Mesenchymal stem cell (in vitro differentiated cells and primary cell): ENCODE results near the gene DNAJC5G.

Source experiments
- DNase-seq: peaks from one replicate; pipeline ENCODE4 v3.0.0-alpha.2; 2013
- H2AFZ ChIP-seq: one replicate; pipeline ENCODE4 v1.6.1; 2013; ENCODE audit warnings: low read depth, mild to moderate bottlenecking, control low read depth, inconsistent platforms, low read length, moderate library complexity
- H2AK5ac ChIP-seq: 2 replicates; pipeline ENCODE4 v1.6.1; 2013; ENCODE audit warnings: low read length, moderate library complexity, mild to moderate bottlenecking, inconsistent platforms; ENCODE audit not compliant: severe bottlenecking
- H2BK120ac ChIP-seq: one replicate; pipeline ENCODE4 v1.6.1; 2013; ENCODE audit warnings: low read depth, mild to moderate bottlenecking, inconsistent platforms, low read length, moderate library complexity
- H2BK12ac ChIP-seq, 2 experiments: one replicate each; pipeline ENCODE4 v1.6.1; 2013; ENCODE audit warnings: inconsistent platforms in 2 of 2, low read length in 2 of 2, mild to moderate bottlenecking in 2 of 2, moderate library complexity in 2 of 2, control low read depth in 1 of 2
- H2BK15ac ChIP-seq: one replicate; pipeline ENCODE4 v1.6.1; 2013; ENCODE audit warnings: mild to moderate bottlenecking, low read depth, inconsistent platforms; ENCODE audit not compliant: poor library complexity, severe bottlenecking
- H2BK5ac ChIP-seq: 2 replicates; pipeline ENCODE4 v1.6.1; 2013; ENCODE audit warnings: low read depth, mild to moderate bottlenecking, low read length, control low read depth, inconsistent platforms; ENCODE audit not compliant: poor library complexity, severe bottlenecking
- H3K14ac ChIP-seq, 2 experiments: one replicate each; pipeline ENCODE4 v1.6.1; 2013; ENCODE audit warnings: inconsistent platforms in 2 of 2, low read length in 2 of 2, control low read depth in 1 of 2, mild to moderate bottlenecking in 1 of 2, moderate library complexity in 1 of 2
- H3K18ac ChIP-seq, 2 experiments: one replicate each; pipeline ENCODE4 v1.6.1; 2013; ENCODE audit warnings: inconsistent platforms in 2 of 2, low read length in 2 of 2, control low read depth in 1 of 2, low read depth in 1 of 2, mild to moderate bottlenecking in 1 of 2
- H3K23ac ChIP-seq, 2 experiments: one replicate each; pipeline ENCODE4 v1.6.1; 2013; ENCODE audit warnings: inconsistent platforms in 2 of 2, low read length in 2 of 2, mild to moderate bottlenecking in 2 of 2, moderate library complexity in 2 of 2, control low read depth in 1 of 2
- H3K27ac ChIP-seq: 2 replicates; pipeline ENCODE4 v1.5.1; 2013; ENCODE audit warnings: mild to moderate bottlenecking, moderate library complexity, low read length, control low read depth, inconsistent platforms; ENCODE audit not compliant: poor library complexity, severe bottlenecking
- H3K27me3 ChIP-seq, 2 experiments: 2 replicates each; pipeline versions ENCODE4 v1.6.1 to v1.7.0; 2013; ENCODE audit warnings: low read length in 2 of 2, mild to moderate bottlenecking in 2 of 2, moderate library complexity in 2 of 2, control low read depth in 1 of 2, inconsistent platforms in 1 of 2; ENCODE audit not compliant: control insufficient read depth in 1 of 2, insufficient read depth in 1 of 2
- H3K36me3 ChIP-seq, 2 experiments: 2 replicates each; pipeline versions ENCODE4 v1.6.1 to v1.7.0; 2013; ENCODE audit warnings: low read length in 2 of 2, control low read depth in 1 of 2, inconsistent platforms in 1 of 2, low read depth in 1 of 2, mild to moderate bottlenecking in 1 of 2; ENCODE audit not compliant: insufficient read depth in 2 of 2, control insufficient read depth in 1 of 2
- H3K4ac ChIP-seq, 2 experiments: one replicate each; pipeline ENCODE4 v1.6.1; 2013; ENCODE audit warnings: inconsistent platforms in 2 of 2, low read length in 2 of 2, mild to moderate bottlenecking in 2 of 2, moderate library complexity in 2 of 2, control low read depth in 1 of 2, low read depth in 1 of 2
- H3K4me1 ChIP-seq: 2 replicates; pipeline ENCODE4 v1.6.1; 2013; ENCODE audit warnings: low read depth, low read length, control low read depth; ENCODE audit not compliant: control insufficient read depth, insufficient read depth
- H3K4me2 ChIP-seq: 2 replicates; pipeline ENCODE4 v1.6.1; 2013; ENCODE audit warnings: low read length, mild to moderate bottlenecking, inconsistent platforms; ENCODE audit not compliant: poor library complexity, severe bottlenecking
- H3K4me3 ChIP-seq, 2 experiments: 2 replicates each; pipeline versions ENCODE4 v1.5.1 to v1.7.0; 2013; ENCODE audit warnings: low read length in 2 of 2, mild to moderate bottlenecking in 2 of 2, control low read depth in 1 of 2, low read depth in 1 of 2; ENCODE audit not compliant: insufficient read depth in 1 of 2
- H3K79me1 ChIP-seq: replicated peaks from 2 replicates; pipeline ENCODE4 v1.6.1; 2013; ENCODE audit warnings: mild to moderate bottlenecking, control low read depth, low read length, inconsistent platforms; ENCODE audit not compliant: poor library complexity, severe bottlenecking
- H3K9ac ChIP-seq: 2 replicates; pipeline ENCODE4 v1.7.0; 2013; ENCODE audit warnings: mild to moderate bottlenecking, low read length, moderate library complexity
- H3K9me3 ChIP-seq: 2 replicates; pipeline ENCODE4 v1.7.0; 2013; ENCODE audit warnings: mild to moderate bottlenecking, low read length; ENCODE audit not compliant: control insufficient read depth
- H4K8ac ChIP-seq: one replicate; pipeline ENCODE4 v1.6.1; 2013; ENCODE audit warnings: inconsistent platforms, mild to moderate bottlenecking, low read length, moderate library complexity
- H4K91ac ChIP-seq: one replicate; pipeline ENCODE4 v1.6.1; 2013; ENCODE audit warnings: mild to moderate bottlenecking, low read length, inconsistent platforms
- WGBS: methylation state at CpG from one replicate; pipeline ENCODE4 v1.1.7; 2013; ENCODE audit warnings: mixed read lengths; 5-methylcytosine and 5-hydroxymethylcytosine counted together

The DNAJC5G gene

GRCh38 chr2:27306573-27307286, 31.5 kb downstream of the DNAJC5G start:
- peak overlapping the region in 1 of 2 experiments; percentile 18 for H3K4me3 ChIP-seq
- 6% methylated on average over 46 of the region's 51 CpGs for WGBS
- peaks cover 16% of the 10 kb centered on the region for H3K4me1 ChIP-seq
- H3K4me2 ChIP-seq, result no peak overlapping the region
- no peaks in the 10 kb centered on the region for H3K79me1 ChIP-seq
- no peak overlapping the region for H2BK5ac ChIP-seq
- no peak overlapping the region for H3K9ac ChIP-seq
- peaks cover 6% of the 10 kb centered on the region for H3K9me3 ChIP-seq
- H2BK15ac ChIP-seq, result no peak overlapping the region
- peaks cover 11 to 25% of the 10 kb centered on the region in 2 experiments for H3K36me3 ChIP-seq
- H3K27ac ChIP-seq, result no peak overlapping the region
- no peak overlapping the region for H3K4ac ChIP-seq
- DNase-seq, result no peak
- no peak overlapping the region for H2AFZ ChIP-seq
- H4K91ac ChIP-seq, result no peak overlapping the region
- no peak overlapping the region for H2BK120ac ChIP-seq
- H2BK12ac ChIP-seq, result no peak overlapping the region
- H3K18ac ChIP-seq, result no peak overlapping the region
- no peak overlapping the region for H3K23ac ChIP-seq
- H4K8ac ChIP-seq, result no peak overlapping the region
- no peak overlapping the region for H2AK5ac ChIP-seq
- no peak overlapping the region for H3K14ac ChIP-seq
- H3K27me3 ChIP-seq, result peaks cover 43 to 48% of the 10 kb centered on the region in 2 experiments

GRCh38 chr2:27307287-27307544, 32.0 kb downstream of the DNAJC5G start:
- H3K9ac ChIP-seq, result no peak overlapping the region
- peaks cover 16% of the 10 kb centered on the region for H3K4me1 ChIP-seq
- H3K27me3 ChIP-seq, result peaks cover 43 to 48% of the 10 kb centered on the region in 2 experiments
- peaks cover 6% of the 10 kb centered on the region for H3K9me3 ChIP-seq
- no peak overlapping the region for H3K4me2 ChIP-seq
- H2BK12ac ChIP-seq, result no peak overlapping the region
- H4K8ac ChIP-seq, result no peak overlapping the region
- no peak overlapping the region for H2AK5ac ChIP-seq
- no peak overlapping the region for H3K18ac ChIP-seq
- H3K36me3 ChIP-seq, result peaks cover 14 to 30% of the 10 kb centered on the region in 2 experiments
- no peak overlapping the region for H2BK120ac ChIP-seq
- H3K14ac ChIP-seq, result no peak overlapping the region
- H2BK5ac ChIP-seq, result no peak overlapping the region
- H3K27ac ChIP-seq, result no peak overlapping the region
- DNase-seq, result no peak
- no peak overlapping the region for H3K4ac ChIP-seq
- peak overlapping the region in 1 of 2 experiments; percentile 26 for H3K23ac ChIP-seq
- no peak overlapping the region for H2BK15ac ChIP-seq
- no peak overlapping the region for H2AFZ ChIP-seq
- 20% methylated on average over 12 of the region's 14 CpGs for WGBS
- H3K4me3 ChIP-seq, result no peak overlapping the region
- no peak overlapping the region for H4K91ac ChIP-seq
- no peaks in the 10 kb centered on the region for H3K79me1 ChIP-seq

- Histone ChIP-seq H3K4me2 (no peak overlapping the region), H2BK12ac (no peak overlapping the region), H2AK5ac (no peak overlapping the region)
Observed at GRCh38 chr2:27307545-27308358, 32.5 kb downstream of the DNAJC5G start.

GRCh38 chr2:27308359-27308881, 33.2 kb downstream of the DNAJC5G start, which contains the start of gene UCN:
Gene UCN, minus strand, starts transcription at chr2:27308445. Its CDS starts 550 bp downstream, at chr2:27307895.
- Histone ChIP-seq H3K9me3 (peaks cover 6% of the 10 kb centered on the region), H3K4me2 (no peak within 1 kb of the TSS), H2AK5ac (no peak within 1 kb of the TSS), H3K36me3 (peaks cover 14 to 34% of the 10 kb centered on the region in 2 experiments), H3K27ac (no peak within 1 kb of the TSS), H3K14ac (no peak within 1 kb of the TSS), H3K27me3 (peaks cover 43 to 48% of the 10 kb centered on the region in 2 experiments), H2AFZ (no peak within 1 kb of the TSS), H3K4me1 (peaks cover 16% of the 10 kb centered on the region), H3K4ac (no peak within 1 kb of the TSS), H3K79me1 (no peaks in the 10 kb centered on the region), H3K18ac (no peak within 1 kb of the TSS), H3K4me3 (no peak within 1 kb of the TSS), H4K8ac (no peak within 1 kb of the TSS), H2BK120ac (no peak within 1 kb of the TSS), H3K9ac (no peak within 1 kb of the TSS), H2BK5ac (no peak within 1 kb of the TSS), H2BK12ac (no peak within 1 kb of the TSS), H4K91ac (no peak within 1 kb of the TSS), H2BK15ac (no peak within 1 kb of the TSS), H3K23ac (peak within 1 kb of the TSS in 1 of 2 experiments; percentile 26)
- DNase-seq, result peak; percentile 63
- 20% methylated on average over 25 of the region's 25 CpGs for WGBS

More at GRCh38 chr2:27307545-27308358, 32.5 kb downstream of the DNAJC5G start:
- Histone ChIP-seq H4K8ac (no peak overlapping the region), H2BK120ac (no peak overlapping the region), H3K23ac (no peak overlapping the region), H3K27ac (no peak overlapping the region), H3K14ac (no peak overlapping the region), H3K36me3 (peaks cover 14 to 34% of the 10 kb centered on the region in 2 experiments), H3K4me3 (no peak overlapping the region), H3K27me3 (peaks cover 43 to 48% of the 10 kb centered on the region in 2 experiments), H3K4ac (no peak overlapping the region), H3K9ac (no peak overlapping the region), H3K18ac (no peak overlapping the region), H3K4me1 (peaks cover 16% of the 10 kb centered on the region), H4K91ac (no peak overlapping the region), H2AFZ (no peak overlapping the region), H3K79me1 (no peaks in the 10 kb centered on the region), H3K9me3 (peaks cover 6% of the 10 kb centered on the region), H2BK15ac (no peak overlapping the region), H2BK5ac (no peak overlapping the region)
- DNase-seq, result no peak
- WGBS, result 9% methylated on average over 61 of the region's 75 CpGs
